Body of pancreas (tissue), 4 donors: Measurements from ENCODE around the gene OTOGL.

ENCODE experiments used
- POLR2A ChIP-seq, 3 donors: fragments of 450-650 bp; IDR thresholded peaks; one replicate each; pipeline ENCODE4 v1.6.1; 2016; ENCODE audit warnings: antibody characterized with exemption in 3 of 3, mild to moderate bottlenecking in 2 of 3
- TF ChIP-seq, protein P1 (sequence below), 7 experiments: fragments of 450-650 bp in 4 of 7; fragments of 200-600 bp in 3 of 7; sonication (generic) in 3 of 7; IDR thresholded peaks; one replicate each; pipeline ENCODE4 v1.5.1; 2016 to 2019; ENCODE audit warnings: antibody characterized with exemption in 7 of 7

DNA sequence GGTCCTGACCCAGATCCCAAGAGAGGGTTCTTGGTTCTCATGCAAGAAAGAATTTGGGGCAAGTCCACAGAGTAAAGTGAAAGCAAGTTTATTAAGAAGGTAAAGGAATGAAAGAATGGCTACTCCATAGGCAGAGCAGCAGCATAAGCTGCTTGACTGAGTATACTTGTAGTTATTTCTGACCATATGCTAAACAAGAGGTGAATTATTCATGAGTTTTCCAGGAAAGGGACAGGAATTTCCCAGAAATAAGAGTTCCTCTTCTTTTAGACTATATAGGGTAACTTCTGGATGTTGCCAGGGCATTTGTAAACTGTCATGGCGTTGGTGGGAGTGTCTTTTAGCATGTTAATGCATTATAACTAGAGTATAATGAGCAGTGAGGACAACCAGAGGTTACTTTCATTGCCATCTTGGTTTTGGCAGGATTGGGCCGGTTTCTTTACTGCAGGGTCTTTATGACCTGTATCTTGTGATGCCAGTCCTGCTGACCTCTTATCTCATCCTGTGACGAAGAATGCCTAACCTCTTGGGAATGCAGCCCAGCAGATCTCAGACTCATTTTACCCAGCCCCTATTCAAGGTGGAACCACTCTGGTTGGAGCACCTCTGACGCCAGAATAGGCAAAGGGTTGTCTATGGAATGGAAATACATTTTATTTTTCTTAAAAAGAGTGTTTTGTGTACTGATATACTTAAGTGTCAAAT, 113.8 kb downstream of the OTOGL start:
- no peak for TF ChIP-seq POLR2A (IDR thresholded peaks at IDR 0.05)
- TF ChIP-seq, protein P1, sequence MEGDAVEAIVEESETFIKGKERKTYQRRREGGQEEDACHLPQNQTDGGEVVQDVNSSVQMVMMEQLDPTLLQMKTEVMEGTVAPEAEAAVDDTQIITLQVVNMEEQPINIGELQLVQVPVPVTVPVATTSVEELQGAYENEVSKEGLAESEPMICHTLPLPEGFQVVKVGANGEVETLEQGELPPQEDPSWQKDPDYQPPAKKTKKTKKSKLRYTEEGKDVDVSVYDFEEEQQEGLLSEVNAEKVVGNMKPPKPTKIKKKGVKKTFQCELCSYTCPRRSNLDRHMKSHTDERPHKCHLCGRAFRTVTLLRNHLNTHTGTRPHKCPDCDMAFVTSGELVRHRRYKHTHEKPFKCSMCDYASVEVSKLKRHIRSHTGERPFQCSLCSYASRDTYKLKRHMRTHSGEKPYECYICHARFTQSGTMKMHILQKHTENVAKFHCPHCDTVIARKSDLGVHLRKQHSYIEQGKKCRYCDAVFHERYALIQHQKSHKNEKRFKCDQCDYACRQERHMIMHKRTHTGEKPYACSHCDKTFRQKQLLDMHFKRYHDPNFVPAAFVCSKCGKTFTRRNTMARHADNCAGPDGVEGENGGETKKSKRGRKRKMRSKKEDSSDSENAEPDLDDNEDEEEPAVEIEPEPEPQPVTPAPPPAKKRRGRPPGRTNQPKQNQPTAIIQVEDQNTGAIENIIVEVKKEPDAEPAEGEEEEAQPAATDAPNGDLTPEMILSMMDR (IDR thresholded peaks at IDR 0.05) = no peak
